ENCODE data around the gene GIPC3.
"Not testable (repeated sequence)": the region's sequence is repeated elsewhere in the genome, so short reads cannot be mapped to it uniquely, and the experiment has no call there.

GIPC3 gene

GRCh38 chr19:3580156-3580934 lies 4.9 kb upstream of the GIPC3 start:
- H3K4me3 ChIP-seq (ENCODE audit: low read depth, low read length), result no peak overlapping the region
- no peak for TF ChIP-seq CTCF (IDR thresholded peaks at IDR 0.05; ENCODE audit: low read depth, low read length)

- not testable (repeated sequence) for H3K4me3 ChIP-seq (ENCODE audit: low read depth, low read length)
Measured at GRCh38 chr19:3581792-3582191, 3.5 kb upstream of the GIPC3 start.

GRCh38 chr19:3584036-3584802 lies 1.1 kb upstream of the GIPC3 start:
- H3K4me3 ChIP-seq (ENCODE audit: low read depth, low read length), result not testable (repeated sequence)

DNA sequence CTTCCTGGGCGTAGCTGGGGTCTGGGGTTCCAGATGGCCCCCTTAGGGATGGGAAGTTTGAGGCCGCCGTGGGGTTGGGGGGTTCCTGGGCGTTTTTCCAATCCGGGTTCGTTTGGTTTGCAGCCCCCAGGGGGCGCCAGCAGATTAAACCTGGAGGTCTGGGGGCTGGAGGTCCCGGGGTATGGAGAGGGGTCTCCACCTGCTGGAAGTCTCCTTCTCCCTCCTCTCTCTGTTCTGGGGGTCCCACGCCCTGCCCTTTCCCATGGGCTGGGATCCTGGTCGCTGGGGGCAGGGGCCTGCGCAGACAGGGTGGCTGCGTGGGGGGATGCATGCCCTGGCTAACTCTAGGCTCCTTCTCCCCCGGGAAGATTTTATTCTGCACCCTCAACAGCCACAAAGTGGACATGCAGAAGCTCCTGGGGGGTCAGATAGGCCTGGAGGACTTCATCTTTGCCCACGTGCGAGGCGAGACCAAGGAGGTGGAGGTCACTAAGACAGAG lies 899 bp downstream of the GIPC3 start:
- TF ChIP-seq CTCF (IDR thresholded peaks at IDR 0.05; ENCODE audit: low read depth, low read length), result peak; percentile 25; the same call in 1 of the 2 replicates
- no peak overlapping the region for H3K4me3 ChIP-seq (ENCODE audit: low read depth, low read length)

- TF ChIP-seq CTCF (IDR thresholded peaks at IDR 0.05; ENCODE audit: low read depth, low read length), result no peak
- no peak overlapping the region for H3K4me3 ChIP-seq (ENCODE audit: low read depth, low read length)
Measured at GRCh38 chr19:3586707-3587346, 1.5 kb downstream of the GIPC3 start.

GRCh38 chr19:3589439-3589838 lies 4.2 kb downstream of the GIPC3 start:
- H3K4me3 ChIP-seq (ENCODE audit: low read depth, low read length), result no peak overlapping the region
- no peak for TF ChIP-seq CTCF (IDR thresholded peaks at IDR 0.05; ENCODE audit: low read depth, low read length)

DNA sequence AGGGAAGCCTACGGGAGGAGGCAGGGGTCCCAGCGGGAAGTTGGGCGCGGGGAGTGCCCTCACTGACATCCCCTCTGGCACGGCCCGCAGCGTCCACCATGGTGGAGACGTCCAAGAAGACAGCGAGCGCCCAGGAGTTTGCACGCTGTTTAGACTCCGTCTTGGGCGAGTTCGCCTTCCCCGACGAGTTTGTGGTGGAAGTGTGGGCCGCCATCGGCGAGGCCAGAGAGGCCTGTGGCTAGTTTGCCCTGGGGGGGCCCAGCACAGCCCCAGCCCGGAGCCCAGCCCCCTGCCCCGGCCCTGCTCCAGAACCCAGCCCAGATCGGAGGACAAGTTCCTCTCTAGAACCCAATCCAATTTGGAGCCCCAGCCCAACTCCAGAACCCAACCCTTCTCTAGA lies 4.7 kb downstream of the GIPC3 start:
- H3K4me3 ChIP-seq (ENCODE audit: low read depth, low read length), result no peak overlapping the region
- no peak for TF ChIP-seq CTCF (IDR thresholded peaks at IDR 0.05; ENCODE audit: low read depth, low read length)

Measured in WI38 (cell line).